NOMO-1 treated with DMSO at 0.1 percent for 48 hours (cell line): ENCODE measurements around the gene WDR55.
A peak's percentile ranks its signal among the peaks of the same experiment; 100 is the strongest.
"Not testable (repeated sequence)": the region's sequence is repeated elsewhere in the genome, so short reads cannot be mapped to it uniquely, and the experiment has no call there.

Experiments used
- DNase-seq: peaks from one replicate; lab custom pipeline; 2025; ENCODE audit not compliant: unreplicated experiment; lab: John Stamatoyannopoulos, UW

The WDR55 gene

DNA sequence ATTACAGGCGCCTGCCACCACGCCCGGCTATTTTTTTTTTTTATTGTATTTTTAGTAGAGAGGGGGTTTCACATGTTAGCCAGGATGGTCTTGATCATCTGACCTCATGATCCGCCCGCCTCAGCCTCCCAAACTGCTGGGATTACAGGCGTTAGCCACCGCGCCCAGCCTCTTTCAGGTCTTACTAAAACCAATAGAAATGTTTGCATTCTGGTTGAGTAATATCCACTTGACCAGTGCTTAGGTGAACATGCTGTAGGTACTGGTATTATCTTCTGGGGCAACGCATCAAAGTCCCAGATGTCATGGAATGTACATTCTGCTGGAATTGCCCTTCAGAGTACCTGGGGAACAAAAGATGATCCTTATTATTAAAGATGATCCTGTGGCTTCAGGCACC is 44.1 kb downstream of the WDR55 start:
- DNase-seq: not testable (repeated sequence)

DNA sequence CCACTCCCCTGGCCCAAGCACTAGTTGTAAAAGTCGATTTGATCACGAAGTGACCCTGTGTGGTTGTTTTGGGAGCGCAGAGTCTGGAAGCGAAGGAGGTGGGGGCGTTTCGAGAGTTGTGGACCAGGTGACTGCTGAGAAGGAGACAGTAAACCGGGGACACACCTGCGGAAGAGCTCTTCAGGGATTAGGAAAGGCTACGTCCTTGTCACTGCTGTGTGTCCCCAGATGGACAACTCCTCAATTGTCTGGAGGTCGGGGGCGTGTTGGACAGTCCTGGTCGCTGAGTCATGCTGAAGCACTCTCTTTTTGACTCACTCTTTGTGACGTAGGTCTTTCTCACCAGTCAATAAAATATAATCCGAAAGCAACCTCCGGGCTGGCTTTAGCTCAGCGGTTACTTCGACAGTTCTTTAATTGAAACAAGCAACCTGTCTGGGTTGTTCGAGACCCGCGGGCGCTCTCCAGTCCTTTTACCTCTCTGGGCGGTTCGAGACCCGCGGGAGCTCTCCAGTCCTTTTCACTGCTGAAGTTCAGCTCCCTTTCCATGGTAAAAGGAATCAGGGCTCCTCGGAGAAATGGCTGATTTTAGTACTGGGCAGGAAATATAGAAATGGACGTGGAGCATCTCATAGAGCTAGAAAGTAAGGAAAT is 46.3 kb downstream of the WDR55 start:
- DNase-seq: peak; percentile 93

DNA sequence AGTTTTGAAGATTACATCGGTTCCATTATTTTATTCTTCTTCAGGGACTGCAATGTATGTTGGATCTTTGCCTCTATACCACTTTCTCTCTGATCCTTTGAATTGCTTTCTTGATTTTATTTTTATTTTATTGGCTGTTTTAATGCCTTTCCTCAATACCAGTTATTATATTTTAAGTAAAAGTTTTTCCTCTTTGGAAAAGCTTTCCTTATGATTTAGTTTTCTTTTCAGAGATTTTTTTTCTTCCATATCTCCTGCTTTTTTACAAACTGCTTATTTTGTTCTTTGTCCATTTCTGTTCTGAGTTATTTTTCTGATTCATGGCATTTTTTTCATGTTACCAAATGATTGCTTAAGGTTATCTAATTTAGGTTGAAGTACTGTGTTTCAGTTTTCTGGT is 47.1 kb downstream of the WDR55 start:
- DNase-seq: no peak

DNA sequence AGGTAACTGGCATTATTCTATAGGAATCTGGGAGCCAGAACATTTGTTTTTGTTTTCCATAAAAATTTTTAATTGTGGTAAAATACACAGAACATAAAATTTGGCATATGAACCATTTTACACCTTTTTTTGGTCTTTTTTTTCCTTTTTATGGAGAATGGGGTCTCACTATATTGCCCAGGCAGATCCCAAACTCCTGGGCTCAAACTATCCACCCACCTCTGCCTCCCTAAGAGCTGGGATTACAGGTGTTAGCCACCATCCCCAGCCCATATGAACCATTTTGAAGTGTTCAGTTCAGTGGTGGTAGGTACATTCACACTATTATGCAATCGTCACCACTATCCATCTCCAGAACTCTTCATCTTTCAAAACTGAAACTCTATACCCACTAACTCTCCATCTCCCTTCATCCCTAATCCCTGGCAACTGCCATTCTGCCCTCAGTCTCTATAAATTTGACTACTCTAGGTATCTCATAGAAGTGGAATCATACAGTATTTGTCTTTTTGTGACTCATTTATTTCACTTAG is 48.9 kb downstream of the WDR55 start:
- no peak for DNase-seq

DNA sequence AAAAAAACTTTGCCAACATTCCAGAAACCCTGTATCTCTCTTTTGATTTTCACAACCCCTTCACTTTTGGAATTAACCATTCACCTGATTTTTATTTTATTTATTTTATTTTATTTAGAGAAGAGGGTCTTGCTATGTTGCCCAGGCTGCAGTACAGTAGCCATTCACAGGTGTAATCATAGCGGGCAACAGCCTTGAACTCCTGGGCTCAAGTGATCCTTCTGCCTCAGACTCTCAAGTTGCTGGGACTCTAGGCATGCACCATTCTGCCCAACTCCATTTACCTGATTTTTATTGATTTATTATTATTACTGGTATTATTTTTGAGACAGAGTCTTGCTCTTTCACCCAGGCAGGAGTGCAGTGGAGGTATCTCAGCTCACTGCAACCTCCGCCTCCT is 51.5 kb downstream of the WDR55 start:
- not testable (repeated sequence) for DNase-seq

DNA sequence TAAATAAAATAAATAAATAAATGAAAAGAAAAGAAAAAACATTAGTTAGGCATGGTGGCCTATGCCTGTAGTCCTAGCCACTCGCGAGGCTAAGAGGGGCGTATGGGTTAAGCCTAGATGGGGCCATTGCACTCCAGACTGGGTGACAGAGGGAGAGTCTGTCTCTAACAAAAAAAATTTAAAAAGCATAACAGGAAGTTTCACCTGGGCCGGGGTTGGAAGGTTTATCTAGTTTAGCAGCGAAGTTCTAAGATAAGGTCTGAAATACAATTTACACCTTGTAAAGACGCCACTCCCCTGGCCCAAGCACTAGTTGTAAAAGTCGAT is 53.5 kb downstream of the WDR55 start:
- no peak for DNase-seq

DNA sequence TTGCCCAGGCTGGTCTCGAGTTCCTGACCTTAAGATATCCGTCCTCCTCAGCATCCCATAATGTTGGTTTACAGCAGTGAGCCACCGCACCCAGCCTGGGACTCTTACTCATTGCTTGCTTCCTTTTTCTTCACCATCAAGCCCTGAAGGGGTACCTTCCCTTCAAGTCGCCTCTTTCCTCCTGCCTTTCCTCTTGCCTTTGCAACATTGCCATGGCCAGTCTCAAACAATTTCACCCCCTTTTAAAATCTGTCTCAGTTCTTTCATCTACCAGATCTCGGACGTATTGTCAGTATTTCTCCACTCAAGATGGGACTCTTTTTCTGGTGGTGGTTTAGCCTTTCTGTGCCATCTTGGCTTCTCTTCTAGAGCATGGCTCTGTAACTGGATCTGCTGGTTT is 56.0 kb downstream of the WDR55 start:
- DNase-seq: peak; percentile 50

DNA sequence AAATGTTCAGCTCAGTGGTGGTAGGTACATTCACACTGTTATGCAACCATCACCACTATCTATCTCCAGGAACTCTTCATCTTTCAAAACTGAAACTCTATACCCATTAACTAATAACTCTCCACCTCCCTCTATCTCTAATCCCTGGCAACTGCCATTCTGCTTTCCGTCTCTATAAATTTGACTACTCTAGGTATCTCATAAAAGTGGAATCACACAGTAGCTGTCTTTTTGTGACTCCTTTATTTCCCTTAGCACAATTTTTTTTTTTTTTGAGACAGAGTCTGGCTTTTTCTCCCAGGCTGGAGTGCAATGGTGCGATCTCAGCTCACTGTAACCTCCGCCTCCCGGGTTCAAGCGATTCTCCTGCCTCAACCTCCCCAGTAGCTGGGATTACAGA is 56.7 kb downstream of the WDR55 start:
- not testable (repeated sequence) for DNase-seq
